Activated T-helper 17 cell treated with anti-CD3 and anti-CD28 coated beads, Interleukin-2, amount 50 U/mL, for 72 hours (primary cell): ENCODE measurements around the gene KIRREL1. TPM values are rescaled to one million over a fixed set of nuclear protein-coding genes. Genes with fewer than 3 reads are reported as not detected.
A peak's percentile ranks its signal among the peaks of the same experiment; 100 is the strongest.

Source experiments
- ATAC-seq: fragments of 150-1000 bp; cut with Tn5 transposase; replicated peaks from 2 replicates; pipeline ENCODE4 v1.10.0; 2021; ENCODE audit warnings: mild to moderate bottlenecking, moderate library complexity
- H3K27ac Mint-ChIP-seq: one replicate; pipeline ENCODE4 v1.8.0; 2022; ENCODE audit warnings: mixed read lengths
- H3K27me3 Mint-ChIP-seq: one replicate; pipeline ENCODE4 v1.8.0; 2022; ENCODE audit warnings: mixed read lengths
- H3K36me3 Mint-ChIP-seq: one replicate; pipeline ENCODE4 v1.8.0; 2022; ENCODE audit warnings: low read depth, mild to moderate bottlenecking, mixed read lengths
- H3K4me1 Mint-ChIP-seq: one replicate; pipeline ENCODE4 v1.8.0; 2022; ENCODE audit warnings: mixed read lengths
- H3K4me3 Mint-ChIP-seq: one replicate; pipeline ENCODE4 v1.8.0; 2022; ENCODE audit warnings: mild to moderate bottlenecking, mixed read lengths
- H3K9me3 Mint-ChIP-seq: one replicate; pipeline ENCODE4 v1.8.0; 2022; ENCODE audit warnings: mixed read lengths
- total RNA-seq, 2 donors: library from RNA; stranded (reverse); gene quantifications; one replicate each; pipeline ENCODE4 v1.2.3, GENCODE V29; 2022

KIRREL1 gene
- total RNA-seq, 2 donors from 2014 or later = 0.08 TPM; not detected in 1

DNA sequence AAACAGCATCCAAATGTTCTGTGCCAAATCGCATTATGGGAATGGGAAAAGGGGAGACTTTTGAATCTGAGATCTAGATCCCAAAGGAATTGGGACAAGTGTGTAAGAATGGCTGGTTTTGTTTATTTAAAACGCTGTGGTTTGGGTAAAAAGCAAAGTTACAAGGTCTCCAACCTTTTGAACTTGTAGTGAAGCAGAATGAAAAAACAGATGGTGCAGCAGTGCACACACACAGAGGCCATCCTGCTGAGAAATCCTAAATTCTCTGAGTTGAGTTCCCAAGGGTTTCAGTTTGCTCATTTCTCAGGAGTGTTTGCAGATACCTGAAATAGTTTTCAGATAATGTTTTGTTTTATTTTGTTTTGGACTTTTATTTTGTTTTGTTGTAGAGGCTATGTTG is 107.1 kb downstream of the KIRREL1 start:
- Mint-ChIP-seq H3K4me3 (no peak overlapping the region), H3K4me1 (peaks cover 6% of the 10 kb centered on the region), H3K36me3 (no peaks in the 10 kb centered on the region), H3K27ac (no peak overlapping the region), H3K9me3 (no peaks in the 10 kb centered on the region), H3K27me3 (peaks cover 6% of the 10 kb centered on the region)
- no peak for ATAC-seq

DNA sequence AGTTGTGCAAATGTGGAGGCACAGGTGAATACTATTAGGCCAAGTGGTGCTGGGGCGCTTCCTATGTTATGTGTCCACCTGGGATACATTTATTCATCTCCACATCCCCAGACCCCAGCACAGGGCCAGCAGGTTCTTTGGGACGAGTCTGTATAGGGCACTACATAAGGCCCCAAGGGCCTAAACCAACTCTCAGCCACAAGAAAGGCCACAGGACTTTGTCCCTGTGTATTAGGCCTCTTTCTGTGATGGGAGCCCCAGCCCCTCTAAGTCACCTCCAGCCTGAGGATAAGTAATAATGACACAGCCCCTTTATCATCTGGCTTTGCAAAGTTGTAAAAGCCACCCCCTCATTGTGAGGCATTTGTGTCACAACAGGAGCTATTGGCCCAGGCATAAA is 108.0 kb downstream of the KIRREL1 start:
- H3K36me3 Mint-ChIP-seq = no peaks in the 10 kb centered on the region
- no peaks in the 10 kb centered on the region for H3K9me3 Mint-ChIP-seq
- peaks cover 11% of the 10 kb centered on the region for H3K27me3 Mint-ChIP-seq
- no peak for ATAC-seq
- peaks cover 6% of the 10 kb centered on the region for H3K4me1 Mint-ChIP-seq
- H3K4me3 Mint-ChIP-seq = no peak overlapping the region
- H3K27ac Mint-ChIP-seq = no peak overlapping the region

DNA sequence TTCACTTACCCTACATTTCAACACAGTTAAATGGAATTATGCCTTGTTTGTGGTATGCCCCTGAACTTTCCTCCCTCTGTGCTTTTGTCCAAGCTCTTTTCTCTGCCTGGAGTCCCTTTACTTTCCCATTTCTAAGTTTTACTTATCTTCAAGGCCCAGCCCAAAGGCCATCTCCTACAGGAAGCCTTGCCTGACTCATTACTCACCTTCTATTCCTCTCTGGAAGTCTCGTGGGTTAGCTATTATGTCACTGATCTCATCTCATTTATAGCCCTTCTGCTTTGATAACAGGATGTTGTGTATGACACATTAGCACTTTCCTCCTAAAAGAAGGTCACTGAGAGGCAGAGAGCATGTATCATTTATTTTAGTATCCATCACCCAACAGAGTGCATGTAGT is 108.5 kb downstream of the KIRREL1 start:
- Mint-ChIP-seq H3K4me3 (no peak overlapping the region), H3K36me3 (no peaks in the 10 kb centered on the region), H3K27ac (peak overlapping the region; percentile 11)

DNA sequence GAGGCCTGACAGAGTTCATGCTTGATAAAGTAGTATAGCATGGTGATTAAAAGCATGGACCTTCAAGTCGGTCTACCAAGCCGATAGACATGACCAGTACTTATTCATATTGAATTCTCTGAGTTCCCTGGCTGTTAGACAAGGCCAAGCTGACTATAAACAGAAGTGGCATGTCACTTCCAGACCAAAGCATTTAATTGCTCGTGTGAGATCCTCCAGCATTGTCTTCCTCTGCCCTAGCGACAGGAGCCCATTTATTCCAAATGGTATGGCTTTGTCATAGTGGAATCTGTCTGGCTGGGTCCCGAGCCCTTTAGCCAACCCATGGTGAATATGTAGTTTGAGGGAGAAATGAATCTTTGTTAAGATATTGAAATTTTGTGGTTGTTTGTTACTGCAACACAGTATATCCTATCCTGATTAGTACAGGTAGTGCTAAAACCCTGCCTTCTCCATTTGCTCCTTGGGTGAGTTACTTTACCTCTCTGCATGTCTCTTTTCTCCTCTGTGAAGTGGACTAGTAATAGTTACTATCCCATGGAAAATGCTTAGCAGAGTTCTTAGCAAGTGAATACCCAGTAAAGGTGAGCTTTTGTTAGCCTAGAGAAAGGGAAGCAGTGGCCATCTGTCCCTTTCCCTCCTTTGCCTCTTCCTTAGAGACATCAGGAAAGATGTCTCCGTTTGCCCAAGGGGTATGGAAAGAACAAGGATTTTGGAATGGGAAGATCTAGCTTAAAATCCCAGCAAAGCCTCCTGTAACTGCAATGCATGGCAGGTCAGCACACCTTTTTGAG is 109.6 kb downstream of the KIRREL1 start:
- Mint-ChIP-seq H3K4me3 (no peak overlapping the region), H3K9me3 (no peaks in the 10 kb centered on the region), H3K27ac (no peak overlapping the region), H3K36me3 (no peaks in the 10 kb centered on the region), H3K4me1 (peaks cover 6% of the 10 kb centered on the region), H3K27me3 (peaks cover 14% of the 10 kb centered on the region)
- no peak for ATAC-seq

More for the DNA sequence above, 108.5 kb downstream of the KIRREL1 start:
- Mint-ChIP-seq H3K4me1 (peaks cover 6% of the 10 kb centered on the region), H3K27me3 (peaks cover 11% of the 10 kb centered on the region), H3K9me3 (no peaks in the 10 kb centered on the region)
- ATAC-seq = peak; percentile 56

DNA sequence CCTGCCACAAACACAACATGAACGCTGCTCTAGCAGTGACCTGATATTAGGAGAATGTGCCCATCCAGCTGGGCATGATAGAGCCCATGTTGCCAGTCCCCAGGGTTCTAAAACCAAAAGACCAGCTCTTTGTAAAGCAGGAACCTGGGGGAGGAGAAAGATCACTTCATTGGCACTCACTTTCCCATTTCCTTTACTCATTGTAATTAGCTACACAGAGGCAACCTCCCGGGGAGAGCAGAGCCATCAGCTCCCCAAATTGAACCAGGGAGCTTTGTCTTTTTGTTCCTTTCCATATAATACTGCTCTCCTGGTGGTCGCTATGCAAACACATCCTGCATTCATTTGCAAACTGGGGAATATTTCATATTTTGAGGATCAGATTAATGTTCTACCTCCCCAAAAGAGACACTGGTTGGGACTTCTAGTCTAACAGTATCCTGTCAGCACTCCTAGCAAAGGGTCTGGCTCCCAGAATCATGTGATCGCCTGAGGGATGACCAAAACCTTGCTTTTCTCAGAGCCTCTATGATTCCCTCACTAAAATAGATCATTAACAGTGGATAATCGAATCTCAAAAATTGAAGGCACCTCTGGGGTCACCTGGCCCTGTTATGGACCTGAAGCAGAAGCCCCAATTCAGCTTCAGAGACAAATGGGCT is 110.5 kb downstream of the KIRREL1 start:
- H3K27me3 Mint-ChIP-seq = peaks cover 14% of the 10 kb centered on the region
- no peak overlapping the region for H3K27ac Mint-ChIP-seq
- no peak overlapping the region for H3K4me3 Mint-ChIP-seq
- no peaks in the 10 kb centered on the region for H3K9me3 Mint-ChIP-seq
- no peaks in the 10 kb centered on the region for H3K36me3 Mint-ChIP-seq
- ATAC-seq = no peak
- H3K4me1 Mint-ChIP-seq = peaks cover 6% of the 10 kb centered on the region

DNA sequence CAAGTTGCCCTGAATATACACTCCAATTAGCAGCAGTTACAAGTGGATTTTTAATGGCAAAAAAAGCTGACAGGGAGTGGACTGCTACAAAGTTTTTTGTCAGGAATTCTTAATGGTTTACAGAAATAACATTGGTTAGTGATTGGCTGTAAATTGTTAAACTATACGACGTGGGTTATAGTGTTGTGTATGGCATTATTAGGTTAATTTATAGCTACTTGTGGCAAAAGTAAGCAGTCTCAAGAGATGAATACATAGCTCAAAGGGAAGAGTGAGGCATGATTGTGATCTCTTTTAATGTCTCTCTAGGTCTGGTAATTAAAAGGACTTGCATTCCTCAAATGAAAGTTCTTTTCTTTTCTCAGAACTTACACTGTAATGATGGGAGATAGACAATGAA is 111.4 kb downstream of the KIRREL1 start:
- Mint-ChIP-seq H3K9me3 (no peaks in the 10 kb centered on the region), H3K27ac (no peak overlapping the region), H3K4me3 (no peak overlapping the region), H3K4me1 (peaks cover 6% of the 10 kb centered on the region), H3K36me3 (no peaks in the 10 kb centered on the region), H3K27me3 (peaks cover 18% of the 10 kb centered on the region)
- no peak for ATAC-seq

DNA sequence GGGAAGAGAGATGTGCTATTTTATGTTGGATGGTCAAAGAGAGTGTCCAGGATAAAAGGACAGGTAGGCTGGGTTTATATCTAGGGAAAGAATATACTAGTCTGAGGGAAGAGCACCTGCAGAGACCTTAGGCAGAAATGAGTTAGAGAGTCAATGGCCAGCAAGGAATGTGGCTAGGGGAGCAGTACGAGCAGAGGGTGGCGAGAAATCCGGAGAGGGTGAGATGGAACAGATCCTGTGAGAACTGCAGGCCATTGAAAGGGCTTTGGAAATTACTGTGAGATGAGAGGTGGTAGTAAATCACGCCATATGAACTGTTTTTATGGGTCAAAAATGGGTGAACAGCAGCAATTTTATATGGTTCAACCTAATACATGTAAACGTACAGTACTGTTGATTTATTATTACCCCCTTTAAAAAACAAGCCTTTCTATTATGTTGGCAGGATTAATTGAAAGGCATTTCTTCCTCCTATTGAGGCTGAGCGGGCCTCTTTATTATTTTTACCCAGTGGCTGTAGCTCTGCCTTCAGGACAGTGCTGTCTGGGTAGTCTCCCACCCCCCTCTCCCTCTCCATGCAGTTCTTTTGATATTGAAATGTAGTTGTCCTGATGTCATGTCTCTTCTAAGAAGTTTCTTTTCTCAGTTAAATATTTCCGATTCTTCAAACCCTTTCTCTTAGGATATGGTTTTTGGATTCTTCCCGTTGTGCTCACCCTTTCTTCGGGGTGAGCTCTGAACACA is 112.1 kb downstream of the KIRREL1 start:
- Mint-ChIP-seq H3K27ac (no peak overlapping the region), H3K4me1 (peaks cover 6% of the 10 kb centered on the region), H3K27me3 (peaks cover 18% of the 10 kb centered on the region), H3K4me3 (no peak overlapping the region), H3K9me3 (no peaks in the 10 kb centered on the region), H3K36me3 (no peaks in the 10 kb centered on the region)
- no peak for ATAC-seq

DNA sequence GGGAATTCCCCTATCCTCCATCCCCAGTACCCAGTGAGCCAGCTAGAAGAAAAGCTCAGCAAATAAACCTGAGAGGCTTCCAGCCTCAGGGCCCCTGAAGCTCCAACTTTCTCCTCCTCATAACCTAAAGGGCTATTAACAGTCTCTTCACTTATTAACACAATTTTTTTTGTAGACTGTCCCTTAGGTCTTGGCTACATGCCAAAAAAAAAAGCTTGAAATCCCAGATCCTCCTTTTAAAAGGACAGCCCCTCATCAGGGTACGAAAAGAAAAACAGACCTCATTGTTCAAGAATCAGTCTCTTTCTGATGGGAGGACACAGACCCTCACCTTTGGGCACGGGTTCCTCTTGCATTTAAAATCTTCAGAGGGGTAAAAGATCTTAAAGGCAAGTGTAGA is 114.5 kb downstream of the KIRREL1 start:
- Mint-ChIP-seq H3K36me3 (no peaks in the 10 kb centered on the region), H3K27ac (no peak overlapping the region), H3K9me3 (no peaks in the 10 kb centered on the region), H3K4me3 (no peak overlapping the region), H3K27me3 (peaks cover 40% of the 10 kb centered on the region), H3K4me1 (no peaks in the 10 kb centered on the region)
- ATAC-seq = no peak

DNA sequence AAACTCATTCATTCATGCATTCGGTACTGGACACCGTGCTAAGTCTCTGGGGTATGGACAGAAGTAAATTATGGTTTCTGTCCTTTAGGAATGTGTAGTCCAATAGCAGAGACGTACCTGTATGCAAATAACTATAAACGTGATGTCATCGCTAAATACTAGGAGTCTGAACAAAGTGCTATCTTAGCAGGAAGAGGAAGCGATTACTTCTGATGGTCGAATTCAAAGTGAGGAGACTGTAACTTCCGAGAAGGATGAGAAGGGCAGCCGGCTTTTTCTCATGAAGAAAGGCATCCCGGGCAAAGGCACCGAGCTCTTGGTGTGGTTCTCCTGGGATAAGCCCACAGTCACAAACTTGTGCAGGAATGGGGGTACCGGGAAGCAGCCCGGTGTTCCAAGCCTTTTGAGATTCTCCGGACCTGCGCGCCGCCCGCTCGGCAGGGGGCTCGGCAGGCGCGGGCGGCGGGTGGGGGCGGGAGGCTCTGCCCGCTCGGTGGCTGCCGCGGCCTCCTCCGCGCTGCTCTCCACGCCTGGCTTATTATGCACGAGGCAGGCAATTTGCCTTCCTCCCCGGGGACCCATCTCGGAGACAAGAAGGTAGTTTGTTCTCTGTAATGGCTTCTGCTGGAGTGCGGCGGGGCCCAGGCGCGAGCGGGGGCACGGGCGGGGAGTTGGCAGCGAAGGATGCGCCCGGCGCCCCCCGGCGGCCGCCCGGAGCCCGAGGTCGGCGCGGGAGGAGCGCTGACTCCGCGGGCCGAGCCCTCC is 119.7 kb downstream of the KIRREL1 start:
- Mint-ChIP-seq H3K9me3 (no peaks in the 10 kb centered on the region), H3K27ac (no peak overlapping the region), H3K4me1 (peaks cover 5% of the 10 kb centered on the region)

DNA sequence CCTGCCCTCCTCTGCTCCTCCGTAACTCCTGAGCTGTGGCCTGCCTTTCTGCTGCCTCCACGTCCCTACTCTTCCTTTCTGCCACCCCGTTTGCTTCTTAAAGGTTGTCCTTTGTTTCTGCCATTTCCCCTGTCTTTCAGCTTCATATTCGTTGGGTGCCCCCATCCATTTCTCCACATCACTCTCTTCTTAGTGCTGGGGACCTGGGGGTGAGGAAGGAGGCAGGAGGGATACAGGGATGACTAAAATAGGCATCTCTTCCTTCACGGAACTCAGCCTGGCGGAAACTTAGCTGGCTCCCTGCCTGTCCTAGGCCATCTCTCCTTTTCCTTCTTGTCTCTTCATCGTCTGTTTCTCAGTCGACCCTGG is 120.3 kb downstream of the KIRREL1 start:
- Mint-ChIP-seq H3K4me1 (peaks cover 5% of the 10 kb centered on the region), H3K4me3 (peak overlapping the region; percentile 76), H3K36me3 (no peaks in the 10 kb centered on the region), H3K27ac (peak overlapping the region; percentile 43), H3K9me3 (no peaks in the 10 kb centered on the region), H3K27me3 (peaks cover 58% of the 10 kb centered on the region)
- no peak for ATAC-seq

More for the DNA sequence above, 119.7 kb downstream of the KIRREL1 start:
- peak; percentile 48 for ATAC-seq
- H3K36me3 Mint-ChIP-seq = no peaks in the 10 kb centered on the region
- peak overlapping the region; percentile 76 for H3K4me3 Mint-ChIP-seq
- H3K27me3 Mint-ChIP-seq = peaks cover 52% of the 10 kb centered on the region

DNA sequence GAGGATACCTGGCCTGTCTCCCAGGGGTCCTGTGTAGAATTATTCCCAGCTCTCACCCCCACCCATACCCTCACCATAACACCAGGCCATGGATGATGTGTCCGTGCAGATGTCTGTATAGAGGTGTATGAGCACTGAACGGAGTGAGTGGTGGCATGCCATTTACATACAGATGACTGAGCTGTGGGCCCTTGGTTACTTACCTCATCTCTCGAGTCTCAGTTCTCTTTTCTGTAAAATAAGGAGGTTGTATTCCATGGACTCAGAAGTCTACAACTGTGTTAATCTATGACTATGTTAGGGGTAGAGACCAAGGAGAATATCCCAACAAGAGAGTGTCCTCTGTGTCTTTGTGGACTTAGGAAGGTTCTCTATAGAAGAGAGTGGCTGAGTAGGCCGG is 121.7 kb downstream of the KIRREL1 start:
- H3K36me3 Mint-ChIP-seq = no peaks in the 10 kb centered on the region
- no peaks in the 10 kb centered on the region for H3K9me3 Mint-ChIP-seq
- no peak overlapping the region for H3K27ac Mint-ChIP-seq
- H3K27me3 Mint-ChIP-seq = peaks cover 62% of the 10 kb centered on the region
- no peak overlapping the region for H3K4me3 Mint-ChIP-seq
- H3K4me1 Mint-ChIP-seq = peaks cover 5% of the 10 kb centered on the region
- ATAC-seq = no peak

DNA sequence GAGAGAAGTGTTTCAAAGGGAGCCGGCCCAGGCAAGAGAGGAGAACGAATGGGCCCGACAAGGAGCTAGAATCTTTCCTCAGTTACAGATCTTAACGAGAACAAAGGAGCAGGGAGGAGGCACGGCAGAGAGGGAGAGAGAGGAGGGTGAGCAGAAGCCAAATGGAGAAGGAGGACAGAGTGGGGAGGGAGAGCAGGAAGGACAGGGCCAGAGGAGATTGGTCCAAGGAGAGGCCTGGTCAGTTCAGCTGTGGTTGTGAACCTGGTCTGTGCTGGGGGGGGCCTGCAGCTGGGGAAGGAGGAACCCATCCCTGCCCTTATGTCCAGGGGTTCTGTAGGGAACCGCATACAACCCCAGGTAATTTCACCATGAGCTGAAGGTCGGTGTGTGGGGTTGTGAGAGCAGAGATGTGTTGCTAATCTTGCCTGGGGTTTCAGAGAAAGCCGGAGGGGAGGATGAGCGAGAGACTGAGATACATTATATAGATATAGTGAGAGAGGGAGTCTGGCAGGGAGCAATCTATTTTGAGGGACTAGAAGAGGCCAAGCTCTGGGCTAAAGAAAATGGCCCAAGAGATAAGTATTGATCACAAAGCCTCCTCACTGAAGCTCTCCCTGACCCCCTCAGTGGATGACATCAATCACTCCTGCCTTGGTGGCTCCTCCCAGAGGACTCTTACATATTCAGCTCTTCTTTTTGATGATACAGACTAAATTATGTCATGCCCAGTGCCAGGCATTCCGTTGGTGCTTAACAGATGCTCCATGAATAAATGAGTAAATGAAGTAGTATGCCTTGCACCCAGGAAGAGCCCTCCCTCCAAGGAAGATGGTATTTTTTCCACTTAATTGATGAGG is 123.1 kb downstream of the KIRREL1 start:
- H3K36me3 Mint-ChIP-seq = no peaks in the 10 kb centered on the region
- no peak overlapping the region for H3K4me3 Mint-ChIP-seq
- peaks cover 5% of the 10 kb centered on the region for H3K4me1 Mint-ChIP-seq
- peaks cover 61% of the 10 kb centered on the region for H3K27me3 Mint-ChIP-seq
- no peak overlapping the region for H3K27ac Mint-ChIP-seq
- no peaks in the 10 kb centered on the region for H3K9me3 Mint-ChIP-seq
- ATAC-seq = no peak

DNA sequence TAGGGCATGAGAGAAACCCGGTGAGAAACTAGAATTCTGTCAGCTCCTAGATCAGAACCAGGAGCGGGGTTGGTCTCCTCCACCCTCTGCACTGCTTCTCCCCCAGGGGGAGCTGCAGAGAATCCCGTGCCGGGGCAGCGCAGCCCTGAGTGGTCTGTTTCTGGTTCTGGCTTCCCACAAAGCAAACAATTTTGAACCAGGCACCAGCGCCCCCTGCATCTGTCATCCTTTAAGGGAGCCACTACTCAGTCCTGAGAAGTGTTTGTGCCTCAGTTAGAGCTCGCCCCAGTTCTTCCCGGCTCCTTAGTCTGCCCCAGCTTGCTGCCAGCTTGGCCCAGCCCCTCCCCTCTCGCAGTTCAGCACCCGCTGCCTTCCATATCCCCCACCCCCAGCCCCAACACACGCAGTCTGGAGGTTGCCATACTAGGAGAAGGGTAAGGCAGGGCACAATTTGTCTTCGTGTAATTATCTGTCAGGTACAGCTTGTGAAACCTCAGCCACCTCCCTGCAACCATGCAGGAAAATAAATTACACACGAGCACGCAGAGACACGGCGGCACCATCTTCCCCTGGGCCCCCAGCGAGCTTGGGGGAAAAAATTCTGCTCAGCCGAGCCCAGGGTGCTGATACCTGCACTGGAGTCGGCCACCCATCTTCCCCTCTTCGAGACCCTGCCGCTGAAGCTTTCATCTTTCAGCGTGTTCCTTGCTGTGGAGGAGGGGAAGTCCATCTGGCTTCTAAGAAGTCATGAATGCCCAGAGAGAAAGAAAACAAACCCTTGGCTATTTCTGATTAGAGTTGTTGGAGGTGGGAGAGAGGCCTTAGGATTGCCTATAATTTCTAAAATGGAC is 124.6 kb downstream of the KIRREL1 start:
- peak overlapping the region; percentile 54 for H3K4me3 Mint-ChIP-seq
- peaks cover 46% of the 10 kb centered on the region for H3K27me3 Mint-ChIP-seq
- no peaks in the 10 kb centered on the region for H3K9me3 Mint-ChIP-seq
- H3K36me3 Mint-ChIP-seq = no peaks in the 10 kb centered on the region
- ATAC-seq = peak; percentile 69
- no peak overlapping the region for H3K27ac Mint-ChIP-seq
- H3K4me1 Mint-ChIP-seq = peaks cover 5% of the 10 kb centered on the region
